SU-DHL-6 (cell line): ENCODE data around the gene ZHX3.

ENCODE experiments used
- EZH2phosphoT487 ChIP-seq: fragments of 200-600 bp; sonication (generic), shearing (Covaris generic); conservative IDR thresholded peaks from 2 replicates; pipeline ENCODE4 v1.6.1; 2018; ENCODE audit warnings: mild to moderate bottlenecking, antibody characterized with exemption, low read length, moderate library complexity, mixed read lengths
- TF ChIP-seq, protein P1 (sequence below): fragments of 200-600 bp; sonication (generic); IDR thresholded peaks from one replicate; pipeline ENCODE4 v1.5.1; 2017; ENCODE audit warnings: antibody characterized with exemption, mild to moderate bottlenecking, low read length, moderate library complexity; ENCODE audit not compliant: insufficient read depth, poor library complexity, severe bottlenecking

DNA sequence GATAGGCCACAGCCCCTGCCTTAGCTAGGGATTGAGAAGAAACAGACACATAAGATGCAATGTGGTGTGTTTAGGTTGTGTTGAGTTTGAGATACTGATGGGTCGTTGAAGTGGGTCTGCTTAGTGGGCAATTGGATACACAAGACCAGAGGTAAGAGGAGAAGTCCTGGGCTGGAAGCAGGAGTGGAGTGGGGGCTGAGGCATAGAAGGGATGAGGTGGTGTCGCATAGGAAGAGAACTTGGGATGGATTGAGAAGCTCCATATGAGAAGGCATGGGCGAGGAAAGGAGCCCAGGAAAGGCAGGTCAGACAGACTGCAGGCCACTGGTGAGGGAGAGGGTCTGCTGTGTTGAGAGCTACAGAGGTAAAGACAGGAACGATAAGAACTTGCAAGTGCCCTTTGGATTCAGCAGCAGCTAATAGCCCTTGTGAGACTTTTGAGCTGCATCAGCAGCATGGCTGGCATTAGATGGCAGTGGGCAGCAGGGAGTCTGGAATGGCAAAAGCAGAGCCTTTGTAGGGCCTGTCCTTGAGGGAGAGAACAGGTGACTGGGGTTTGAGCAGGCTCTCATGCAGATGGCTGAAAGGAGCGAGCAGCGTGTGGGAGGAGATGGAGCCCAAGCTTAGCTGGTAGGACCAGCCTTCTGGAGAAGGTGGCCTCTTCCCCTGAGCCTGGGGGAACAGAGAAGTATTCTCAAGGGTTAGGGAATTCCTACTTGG, 147.0 kb downstream of the ZHX3 start:
- TF ChIP-seq, protein P1, sequence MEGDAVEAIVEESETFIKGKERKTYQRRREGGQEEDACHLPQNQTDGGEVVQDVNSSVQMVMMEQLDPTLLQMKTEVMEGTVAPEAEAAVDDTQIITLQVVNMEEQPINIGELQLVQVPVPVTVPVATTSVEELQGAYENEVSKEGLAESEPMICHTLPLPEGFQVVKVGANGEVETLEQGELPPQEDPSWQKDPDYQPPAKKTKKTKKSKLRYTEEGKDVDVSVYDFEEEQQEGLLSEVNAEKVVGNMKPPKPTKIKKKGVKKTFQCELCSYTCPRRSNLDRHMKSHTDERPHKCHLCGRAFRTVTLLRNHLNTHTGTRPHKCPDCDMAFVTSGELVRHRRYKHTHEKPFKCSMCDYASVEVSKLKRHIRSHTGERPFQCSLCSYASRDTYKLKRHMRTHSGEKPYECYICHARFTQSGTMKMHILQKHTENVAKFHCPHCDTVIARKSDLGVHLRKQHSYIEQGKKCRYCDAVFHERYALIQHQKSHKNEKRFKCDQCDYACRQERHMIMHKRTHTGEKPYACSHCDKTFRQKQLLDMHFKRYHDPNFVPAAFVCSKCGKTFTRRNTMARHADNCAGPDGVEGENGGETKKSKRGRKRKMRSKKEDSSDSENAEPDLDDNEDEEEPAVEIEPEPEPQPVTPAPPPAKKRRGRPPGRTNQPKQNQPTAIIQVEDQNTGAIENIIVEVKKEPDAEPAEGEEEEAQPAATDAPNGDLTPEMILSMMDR: no peak
- TF ChIP-seq EZH2phosphoT487: no peak
